Progenitor cell of endocrine pancreas (in vitro differentiated cells): ENCODE measurements around the gene NUDT10. TPM values are rescaled to one million over a fixed set of nuclear protein-coding genes. Genes with fewer than 3 reads are reported as not detected.
"Not testable (repeated sequence)": the region's sequence is repeated elsewhere in the genome, so short reads cannot be mapped to it uniquely, and the experiment has no call there.

Experiments
- DNase-seq: peaks from one replicate; pipeline ENCODE4 v3.0.0; 2021; ENCODE audit warnings: low spot score; ENCODE audit not compliant: unreplicated experiment
- H3K27ac Mint-ChIP-seq: 2 replicates; pipeline ENCODE4 v1.8.0; 2021; ENCODE audit warnings: mild to moderate bottlenecking, moderate library complexity, mixed read lengths
- H3K27me3 Mint-ChIP-seq: 2 replicates; pipeline ENCODE4 v1.8.0; 2021; ENCODE audit warnings: mixed read lengths
- H3K36me3 Mint-ChIP-seq: 2 replicates; pipeline ENCODE4 v1.8.0; 2022; ENCODE audit warnings: mixed read lengths; ENCODE audit not compliant: insufficient read depth
- H3K4me1 Mint-ChIP-seq: 2 replicates; pipeline ENCODE4 v1.8.0; 2021; ENCODE audit warnings: low read depth, mixed read lengths
- H3K4me3 Mint-ChIP-seq: 2 replicates; pipeline ENCODE4 v1.8.0; 2021; ENCODE audit warnings: low read depth, mild to moderate bottlenecking, moderate library complexity, mixed read lengths
- H3K9me3 Mint-ChIP-seq: 2 replicates; pipeline ENCODE4 v1.8.0; 2021; ENCODE audit warnings: low read depth, mixed read lengths
- long read RNA-seq: library from polyadenylated mRNA; unstranded; transcript quantifications from one replicate; pipeline ENCODE4 v2.0.0, GENCODE V29; 2020
- total RNA-seq: library from RNA; stranded (reverse); gene quantifications from 2 replicates; pipeline ENCODE4 v1.2.1, GENCODE V29; 2021
- TF ChIP-seq, protein P1 (sequence below): fragments of 200-600 bp; sonication (generic); IDR thresholded peaks from one replicate; pipeline ENCODE4 v1.5.0; 2021; ENCODE audit warnings: antibody characterized with exemption, mild to moderate bottlenecking; ENCODE audit not compliant: unreplicated experiment

NUDT10 gene
- total RNA-seq = 3.4 and 3.6 TPM in 2 replicates
- long read RNA-seq, transcript NUDT10-201 (2 exons, 1,917 nt) = major isoform, 15 of 15 reads
- long read RNA-seq, partial matches to known transcripts = 0 of 15 reads
- long read RNA-seq, other reads (novel, unspliced or antisense) = 0 of 15 reads

DNA sequence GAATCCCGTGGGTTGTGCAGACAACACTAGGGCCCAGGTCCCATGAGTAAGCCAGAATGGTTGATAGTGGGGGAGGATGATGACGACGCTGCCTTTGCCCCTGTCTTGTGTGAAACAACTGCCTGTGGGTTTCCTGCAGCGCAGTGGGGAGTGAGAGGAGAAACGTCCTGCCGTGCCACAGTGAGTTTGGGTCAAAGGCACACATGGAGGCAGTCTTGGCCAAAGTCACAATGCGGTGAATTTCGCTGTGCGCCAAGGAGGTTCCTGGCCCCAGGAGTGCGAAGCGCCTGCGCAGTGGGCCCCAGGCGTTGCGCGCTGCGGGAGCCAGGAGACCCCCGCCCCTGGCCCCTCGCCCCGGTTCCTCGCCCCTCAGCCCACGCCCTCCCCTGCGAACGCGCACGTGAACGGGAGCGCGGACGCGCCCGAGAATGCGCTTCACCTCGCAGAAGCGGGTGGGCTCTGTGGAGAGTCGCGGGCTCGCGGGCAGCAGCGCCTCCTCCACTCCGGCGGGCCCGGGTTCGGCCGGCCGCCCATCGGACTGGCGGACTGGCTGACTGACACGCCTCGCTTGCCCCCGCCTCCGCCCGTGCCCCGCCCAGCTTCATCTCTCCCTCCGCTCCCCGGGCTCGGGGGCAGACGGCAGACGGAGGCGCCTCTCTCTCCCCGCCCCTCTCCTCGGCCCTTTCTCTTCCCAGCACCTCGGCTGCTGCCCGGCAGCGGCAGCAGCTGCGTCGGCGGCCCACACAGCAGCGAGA lies at the start of gene NUDT10:
Gene NUDT10, plus strand, starts transcription at position 635 of the 755 bp plus-strand sequence. CDS start 144 bp downstream, outside the sequence.
- Mint-ChIP-seq H3K4me1 (no peaks in the 10 kb centered on the region), H3K27me3 (peaks cover 8% of the 10 kb centered on the region), H3K27ac (peak within 1 kb of the TSS; percentile 67), H3K4me3 (peak within 1 kb of the TSS; percentile 87), H3K36me3 (no peaks in the 10 kb centered on the region), H3K9me3 (peaks cover 10% of the 10 kb centered on the region)
- TF ChIP-seq, protein P1, sequence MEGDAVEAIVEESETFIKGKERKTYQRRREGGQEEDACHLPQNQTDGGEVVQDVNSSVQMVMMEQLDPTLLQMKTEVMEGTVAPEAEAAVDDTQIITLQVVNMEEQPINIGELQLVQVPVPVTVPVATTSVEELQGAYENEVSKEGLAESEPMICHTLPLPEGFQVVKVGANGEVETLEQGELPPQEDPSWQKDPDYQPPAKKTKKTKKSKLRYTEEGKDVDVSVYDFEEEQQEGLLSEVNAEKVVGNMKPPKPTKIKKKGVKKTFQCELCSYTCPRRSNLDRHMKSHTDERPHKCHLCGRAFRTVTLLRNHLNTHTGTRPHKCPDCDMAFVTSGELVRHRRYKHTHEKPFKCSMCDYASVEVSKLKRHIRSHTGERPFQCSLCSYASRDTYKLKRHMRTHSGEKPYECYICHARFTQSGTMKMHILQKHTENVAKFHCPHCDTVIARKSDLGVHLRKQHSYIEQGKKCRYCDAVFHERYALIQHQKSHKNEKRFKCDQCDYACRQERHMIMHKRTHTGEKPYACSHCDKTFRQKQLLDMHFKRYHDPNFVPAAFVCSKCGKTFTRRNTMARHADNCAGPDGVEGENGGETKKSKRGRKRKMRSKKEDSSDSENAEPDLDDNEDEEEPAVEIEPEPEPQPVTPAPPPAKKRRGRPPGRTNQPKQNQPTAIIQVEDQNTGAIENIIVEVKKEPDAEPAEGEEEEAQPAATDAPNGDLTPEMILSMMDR = no peak
- peak; percentile 59 for DNase-seq

- TF ChIP-seq, protein P1 = no peak
- no peaks in the 10 kb centered on the region for H3K36me3 Mint-ChIP-seq
- H3K27ac Mint-ChIP-seq = no peak overlapping the region
- H3K4me1 Mint-ChIP-seq = no peaks in the 10 kb centered on the region
- H3K9me3 Mint-ChIP-seq = peaks cover 13% of the 10 kb centered on the region
- H3K4me3 Mint-ChIP-seq = no peak overlapping the region
- H3K27me3 Mint-ChIP-seq = no peaks in the 10 kb centered on the region
- DNase-seq = no peak
Measured at GRCh38 chrX:51292421-51292820, 40.2 kb upstream of the NUDT10 start.

GRCh38 chrX:51296138-51296537 lies 36.5 kb upstream of the NUDT10 start:
- H3K4me1 Mint-ChIP-seq = no peaks in the 10 kb centered on the region
- H3K4me3 Mint-ChIP-seq = no peak overlapping the region
- H3K27ac Mint-ChIP-seq = no peak overlapping the region
- no peak for DNase-seq
- no peaks in the 10 kb centered on the region for H3K27me3 Mint-ChIP-seq
- H3K36me3 Mint-ChIP-seq = no peaks in the 10 kb centered on the region
- TF ChIP-seq, protein P1 = no peak
- H3K9me3 Mint-ChIP-seq = peaks cover 6% of the 10 kb centered on the region

GRCh38 chrX:51316271-51316670 lies 16.4 kb upstream of the NUDT10 start:
- H3K27ac Mint-ChIP-seq = no peak overlapping the region
- peaks cover 17% of the 10 kb centered on the region for H3K9me3 Mint-ChIP-seq
- no peak overlapping the region for H3K4me3 Mint-ChIP-seq
- DNase-seq = no peak
- H3K36me3 Mint-ChIP-seq = no peaks in the 10 kb centered on the region
- H3K4me1 Mint-ChIP-seq = no peaks in the 10 kb centered on the region
- H3K27me3 Mint-ChIP-seq = no peaks in the 10 kb centered on the region
- TF ChIP-seq, protein P1 = no peak

GRCh38 chrX:51332943-51333785 lies 542 bp downstream of the NUDT10 start:
- not testable (repeated sequence) for H3K4me1 Mint-ChIP-seq, H3K27me3 Mint-ChIP-seq, DNase-seq, H3K36me3 Mint-ChIP-seq, H3K9me3 Mint-ChIP-seq
- H3K4me3 Mint-ChIP-seq = peak overlapping the region; percentile 87
- H3K27ac Mint-ChIP-seq = peak overlapping the region; percentile 62
